GM13976 (cell line): Measurements from ENCODE around the gene FOXO3.

ENCODE experiments used
- DNase-seq: peaks from one replicate; pipeline ENCODE4 v3.0.0; 2012; ENCODE audit warnings: low spot score
- in situ Hi-C: fragments of 300-500 bp; cut with MboI; formaldehyde crosslinking; loops from one replicate; pipeline ENCODE4 v1.12.0; 2022; ENCODE audit warnings: low sequenced_read_pairs, mixed read lengths, inconsistent platforms; ENCODE audit not compliant: unreplicated experiment
- TF ChIP-seq, protein P1 (sequence below): IDR thresholded peaks from 2 replicates; pipeline ENCODE4 v1.5.1; 2012; ENCODE audit warnings: borderline replicate concordance, mild to moderate bottlenecking; ENCODE audit not compliant: insufficient read depth; ENCODE audit errors: extremely low read depth, missing control alignments, control extremely low read depth

FOXO3 gene

DNA sequence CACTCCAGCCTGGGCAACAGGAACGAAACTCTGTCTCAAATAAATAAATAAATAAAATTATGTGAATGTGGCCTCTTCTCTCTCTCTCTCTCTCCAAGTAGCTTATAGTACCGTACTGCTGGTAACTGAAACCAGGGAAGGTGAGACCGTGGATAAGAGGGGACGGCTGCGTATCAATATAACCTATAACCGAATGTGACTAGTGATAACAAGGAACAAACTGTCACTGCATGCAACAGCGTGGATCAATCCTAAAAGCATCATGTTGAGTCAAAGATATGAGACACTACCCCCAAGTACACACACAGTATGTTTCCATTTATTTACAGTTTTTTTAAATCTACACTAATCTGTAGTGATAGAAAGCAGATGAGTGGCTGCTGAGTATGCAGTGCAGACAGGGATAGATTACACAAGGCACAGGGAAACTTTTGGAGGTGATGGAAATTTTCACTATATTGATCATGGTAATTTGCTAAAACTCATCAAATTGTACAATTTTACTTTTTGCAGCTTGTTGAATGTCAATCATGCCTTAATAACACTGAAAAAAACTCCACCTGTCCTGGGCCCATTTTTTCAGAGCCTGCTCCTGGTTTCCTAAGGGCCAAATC, 166.1 kb downstream of the FOXO3 start:
- TF ChIP-seq, protein P1, sequence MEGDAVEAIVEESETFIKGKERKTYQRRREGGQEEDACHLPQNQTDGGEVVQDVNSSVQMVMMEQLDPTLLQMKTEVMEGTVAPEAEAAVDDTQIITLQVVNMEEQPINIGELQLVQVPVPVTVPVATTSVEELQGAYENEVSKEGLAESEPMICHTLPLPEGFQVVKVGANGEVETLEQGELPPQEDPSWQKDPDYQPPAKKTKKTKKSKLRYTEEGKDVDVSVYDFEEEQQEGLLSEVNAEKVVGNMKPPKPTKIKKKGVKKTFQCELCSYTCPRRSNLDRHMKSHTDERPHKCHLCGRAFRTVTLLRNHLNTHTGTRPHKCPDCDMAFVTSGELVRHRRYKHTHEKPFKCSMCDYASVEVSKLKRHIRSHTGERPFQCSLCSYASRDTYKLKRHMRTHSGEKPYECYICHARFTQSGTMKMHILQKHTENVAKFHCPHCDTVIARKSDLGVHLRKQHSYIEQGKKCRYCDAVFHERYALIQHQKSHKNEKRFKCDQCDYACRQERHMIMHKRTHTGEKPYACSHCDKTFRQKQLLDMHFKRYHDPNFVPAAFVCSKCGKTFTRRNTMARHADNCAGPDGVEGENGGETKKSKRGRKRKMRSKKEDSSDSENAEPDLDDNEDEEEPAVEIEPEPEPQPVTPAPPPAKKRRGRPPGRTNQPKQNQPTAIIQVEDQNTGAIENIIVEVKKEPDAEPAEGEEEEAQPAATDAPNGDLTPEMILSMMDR, result no peak
- DNase-seq, result no peak
- in situ Hi-C loops, result no loop called here

- in situ Hi-C loops, result no loop called here
- DNase-seq, result no peak
- TF ChIP-seq, protein P1, result no peak
Observed at GRCh38 chr6:108727966-108728730, 167.4 kb downstream of the FOXO3 start.

GRCh38 chr6:108728826-108729225, 168.1 kb downstream of the FOXO3 start:
- TF ChIP-seq, protein P1, result no peak
- in situ Hi-C loops, result no loop called here
- no peak for DNase-seq

DNA sequence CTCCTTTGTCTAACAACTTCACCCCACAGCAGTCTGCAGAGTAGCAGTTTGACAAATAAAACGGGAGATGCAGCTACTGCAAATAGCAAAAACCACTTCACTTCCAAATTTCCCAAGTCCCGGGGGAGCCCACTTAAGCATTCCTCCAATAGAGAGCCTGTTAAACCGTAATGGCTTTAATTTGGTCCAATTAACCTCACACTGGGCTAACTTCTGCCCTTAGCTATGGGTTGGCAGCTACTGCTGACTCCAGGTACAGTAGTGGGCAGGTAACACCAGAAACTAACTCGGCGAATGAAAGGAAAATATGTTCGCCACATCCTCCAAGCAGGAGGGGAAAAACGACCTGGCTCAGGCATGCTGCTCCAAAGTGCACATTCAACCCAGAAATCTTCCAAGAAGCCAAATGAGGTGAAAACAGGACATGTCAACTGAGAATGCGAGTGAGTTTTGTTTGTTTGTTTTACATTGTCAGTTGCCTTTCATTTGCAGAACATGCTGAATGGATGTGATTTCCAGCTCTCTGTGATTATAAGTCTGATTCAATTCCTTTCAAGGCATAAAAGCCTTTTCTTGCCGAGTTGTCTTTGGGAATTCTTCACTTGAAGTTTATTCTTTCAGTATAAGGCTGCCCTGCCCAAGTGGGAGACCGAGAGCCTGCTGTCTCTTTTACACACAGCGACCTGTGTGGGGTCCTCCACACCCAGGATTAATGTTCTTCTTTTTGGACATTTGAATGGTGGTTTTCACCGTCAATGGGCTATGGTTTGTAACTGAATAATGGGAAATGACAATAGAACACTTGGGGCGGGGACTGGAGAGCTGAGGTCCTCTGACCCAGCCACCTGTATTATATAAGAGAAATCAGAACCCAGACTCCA, 170.2 kb downstream of the FOXO3 start:
- TF ChIP-seq, protein P1, result no peak
- no peak for DNase-seq
- in situ Hi-C loops, result no loop called here

- in situ Hi-C loops, result no loop called here
- TF ChIP-seq, protein P1, result no peak
- no peak for DNase-seq
Observed at GRCh38 chr6:108732091-108732870, 171.6 kb downstream of the FOXO3 start.

GRCh38 chr6:108733051-108733450, 172.3 kb downstream of the FOXO3 start:
- TF ChIP-seq, protein P1, result no peak
- no peak for DNase-seq
- in situ Hi-C loops, result no loop called here
